A673 (cell line): ENCODE results near the gene DAD1.

Experiments
- CTCF ChIP-seq: fragments of 300-800, 200-600 bp; sonication (generic); conservative IDR thresholded peaks from 2 replicates; pipeline ENCODE4 v1.5.1; 2017; ENCODE audit warnings: low read depth, mild to moderate bottlenecking, antibody characterized with exemption, low read length, moderate library complexity, mixed read lengths
- EZH2 ChIP-seq: fragments of 200-600 bp; sonication (generic); IDR thresholded peaks from 2 replicates; pipeline ENCODE4 v1.6.1; 2017; ENCODE audit warnings: borderline replicate concordance, low read depth, mild to moderate bottlenecking, mixed read lengths, antibody characterized with exemption, low read length; ENCODE audit not compliant: poor library complexity, severe bottlenecking

- TF ChIP-seq CTCF = no peak
- no peak for TF ChIP-seq EZH2
Measured at GRCh38 chr14:22556021-22556989, 32.7 kb downstream of the DAD1 start.
